HTERT RPE-1 (cell line): Measurements from ENCODE around the gene ZNF428.

Experiments
- in situ Hi-C: fragments of 300-500 bp; cut with MboI; formaldehyde crosslinking; loops from 4 replicates; pipeline ENCODE4 v1.14.3; 2020; ENCODE audit warnings: low sequenced_read_pairs

The ZNF428 gene

DNA sequence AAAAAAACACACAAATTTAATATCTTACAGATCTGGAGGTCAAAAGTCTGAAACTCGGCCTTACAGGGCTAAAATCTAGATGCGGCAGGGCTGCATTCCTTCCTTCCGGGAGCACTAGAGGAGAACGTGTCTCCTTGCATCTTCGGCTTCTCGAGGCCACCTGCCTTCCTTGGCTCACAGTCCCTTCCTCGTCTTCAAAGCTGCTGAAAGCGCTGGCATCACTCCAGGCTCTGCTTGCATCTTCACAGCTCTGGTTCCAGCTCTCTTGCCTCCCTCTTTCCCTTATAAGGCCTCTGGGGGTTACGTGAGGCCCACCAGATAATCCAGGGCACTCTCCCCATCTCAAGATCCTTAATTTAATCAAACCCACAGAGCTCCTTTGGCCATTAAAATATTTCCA, 54.6 kb downstream of the ZNF428 start:
- in situ Hi-C loops = no loop called here

DNA sequence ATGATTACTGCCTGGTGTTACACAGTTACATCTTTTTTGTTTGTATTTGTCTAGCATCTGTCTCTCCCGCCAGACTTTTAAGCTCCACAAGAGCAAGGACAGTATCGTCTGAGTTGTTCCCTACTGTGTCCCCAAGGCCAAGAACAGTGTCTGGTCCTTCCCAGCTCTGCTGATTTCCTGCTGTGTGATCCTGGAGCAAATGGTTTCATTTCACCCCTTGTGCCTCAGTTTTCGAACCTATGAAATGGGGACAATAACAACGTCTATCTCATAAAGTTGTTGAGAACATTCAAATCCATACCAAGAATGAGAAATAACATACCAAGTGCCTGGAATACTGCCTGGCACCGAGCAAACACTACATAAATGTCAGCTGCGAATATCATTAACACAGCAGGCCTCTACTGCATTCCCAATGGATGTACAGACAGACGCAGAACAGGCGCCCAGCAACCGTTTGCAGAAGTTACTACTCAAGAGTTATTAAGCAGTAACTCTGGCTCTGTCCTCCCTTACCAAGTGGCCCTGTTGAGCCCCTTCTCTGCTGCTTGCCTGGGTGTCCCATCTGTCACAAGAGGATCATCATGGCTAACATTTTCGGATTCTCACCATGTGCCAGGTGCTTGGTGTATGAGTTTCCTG, 55.5 kb downstream of the ZNF428 start:
- in situ Hi-C loops = no loop called here

DNA sequence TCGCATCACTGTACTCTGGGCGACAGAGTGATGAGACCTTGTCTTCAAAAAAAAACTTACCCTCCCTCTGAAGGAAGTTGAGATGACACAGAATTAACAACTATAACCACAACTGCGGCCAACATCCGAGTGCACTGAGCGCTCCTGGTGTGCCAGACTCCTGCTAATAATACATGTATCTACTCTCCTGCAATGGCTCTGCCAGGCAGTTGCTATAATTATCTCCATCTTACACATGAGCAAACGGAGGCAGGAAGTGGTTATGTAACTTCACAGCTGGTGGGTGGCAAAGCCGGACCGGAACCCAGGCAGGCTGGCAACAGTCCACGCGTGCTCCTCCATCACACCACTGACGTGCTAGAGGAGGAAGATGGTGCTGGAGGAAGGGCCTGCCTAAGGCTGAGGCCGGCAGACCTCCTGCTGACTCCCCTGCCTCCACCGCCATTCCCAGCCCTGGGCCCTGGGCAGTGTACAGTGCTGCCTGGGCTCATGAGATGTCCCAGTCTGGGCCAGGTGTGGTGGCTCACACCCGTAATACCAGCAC, 56.7 kb downstream of the ZNF428 start:
- in situ Hi-C loops = no loop called here

DNA sequence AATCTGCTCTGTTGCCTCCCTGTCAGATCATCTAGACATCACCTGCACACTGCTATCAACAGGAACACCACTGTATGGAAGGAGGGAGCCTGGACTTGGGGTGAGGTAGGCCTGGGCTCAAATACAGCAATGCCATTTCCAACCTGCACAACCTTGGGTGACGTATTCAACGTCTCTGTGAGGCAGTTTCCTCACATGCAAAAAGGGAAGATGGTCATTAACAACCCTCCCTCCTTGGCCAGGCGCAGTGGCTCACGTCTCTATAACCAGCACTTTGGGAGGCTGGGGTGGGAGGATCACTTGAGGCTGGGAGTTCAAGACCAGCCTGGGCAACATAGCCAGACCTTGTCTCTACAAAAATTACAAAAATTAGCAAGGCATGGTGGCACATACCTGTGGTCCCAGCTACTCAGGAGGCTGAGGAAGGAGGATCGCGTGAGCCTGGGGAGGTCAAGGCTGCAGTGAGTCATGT, 57.2 kb downstream of the ZNF428 start:
- in situ Hi-C loops = no loop called here

DNA sequence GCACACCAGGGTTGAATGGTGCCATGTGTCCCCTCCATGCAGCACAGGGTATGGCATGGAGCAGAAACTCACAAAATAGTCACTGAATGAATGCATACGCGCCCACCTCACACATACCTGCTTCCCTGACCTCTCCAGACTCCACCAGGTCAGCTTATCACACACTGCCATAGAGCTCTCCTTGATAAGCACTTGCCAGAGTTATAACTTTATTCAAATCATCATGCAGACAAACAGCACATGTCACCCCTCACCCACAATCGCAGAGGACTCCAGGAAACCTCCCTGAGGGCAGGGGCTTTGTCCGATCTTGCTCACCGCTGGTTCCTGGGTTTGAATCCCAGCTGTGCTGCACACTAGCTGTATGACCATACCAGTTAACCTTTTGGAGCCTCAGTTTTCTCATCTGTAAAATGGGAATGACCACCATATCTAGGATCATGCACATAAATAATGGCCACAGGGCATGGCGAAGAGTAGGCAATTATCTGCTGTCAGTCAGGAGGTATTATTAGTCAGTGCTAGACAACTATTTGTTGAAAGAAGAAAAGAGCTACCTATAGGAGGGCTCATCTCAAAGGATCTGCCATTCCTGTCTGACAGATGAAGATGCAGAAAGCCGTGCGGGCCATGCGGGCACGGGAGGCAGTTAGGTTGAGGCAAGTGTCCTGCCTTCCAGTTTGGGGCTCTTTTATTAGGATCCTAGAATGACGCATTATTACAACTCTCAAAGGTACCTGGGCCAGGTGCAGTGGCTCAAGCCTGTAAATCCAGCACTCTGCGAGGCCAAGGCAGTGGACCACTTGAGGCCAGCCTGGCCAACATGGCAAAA, 58.1 kb downstream of the ZNF428 start:
- in situ Hi-C loops = no loop called here

DNA sequence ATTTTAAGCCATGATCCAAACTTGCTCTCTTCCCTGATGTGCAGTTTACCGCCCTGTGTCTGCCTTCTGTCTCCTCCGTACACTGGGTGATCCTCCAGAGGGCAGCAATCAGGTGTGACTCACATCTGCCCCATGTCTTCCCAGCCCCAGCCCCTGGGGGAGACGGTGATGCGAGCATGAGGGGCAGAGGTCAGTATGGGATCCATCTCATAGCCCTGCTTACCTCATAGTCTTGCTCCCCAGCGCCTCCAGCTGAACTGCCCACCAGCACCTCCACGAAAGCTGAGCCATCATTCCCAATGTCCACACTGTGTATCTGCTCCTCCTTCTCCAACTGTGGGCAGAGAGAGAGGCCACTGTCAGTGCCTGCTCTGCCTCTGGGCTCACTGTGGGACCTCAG, 58.7 kb downstream of the ZNF428 start:
- in situ Hi-C loops = no loop called here
